NCI-H345 treated with DMSO at 0.1 percent for 48 hours (cell line): ENCODE measurements around the gene SLC25A47.
"Not testable (repeated sequence)": the region's sequence is repeated elsewhere in the genome, so short reads cannot be mapped to it uniquely, and the experiment has no call there.

Experiments
- DNase-seq: peaks from one replicate; lab custom pipeline; 2025; ENCODE audit not compliant: unreplicated experiment; lab: John Stamatoyannopoulos, UW

Gene SLC25A47

DNA sequence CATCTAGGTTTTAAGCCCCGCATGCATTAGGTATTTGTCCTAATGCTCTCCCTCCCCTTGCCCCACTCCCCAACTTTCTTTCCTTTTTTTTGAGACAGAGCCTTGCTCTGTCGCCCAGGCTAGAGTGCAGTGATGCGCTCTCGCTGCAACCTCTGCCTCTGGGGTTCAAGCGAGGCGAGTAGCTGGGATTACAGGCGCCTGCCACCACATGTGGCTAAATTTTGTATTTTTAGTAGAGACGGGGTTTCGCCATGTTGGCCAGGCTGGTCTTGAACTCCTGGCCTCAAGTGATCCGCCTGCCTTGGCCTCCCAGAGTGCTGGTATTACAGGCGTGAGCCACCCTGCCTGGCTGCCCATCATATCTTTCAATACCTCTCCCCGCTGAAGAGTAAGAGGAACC is 19.7 kb downstream of the SLC25A47 start:
- DNase-seq, result not testable (repeated sequence)

DNA sequence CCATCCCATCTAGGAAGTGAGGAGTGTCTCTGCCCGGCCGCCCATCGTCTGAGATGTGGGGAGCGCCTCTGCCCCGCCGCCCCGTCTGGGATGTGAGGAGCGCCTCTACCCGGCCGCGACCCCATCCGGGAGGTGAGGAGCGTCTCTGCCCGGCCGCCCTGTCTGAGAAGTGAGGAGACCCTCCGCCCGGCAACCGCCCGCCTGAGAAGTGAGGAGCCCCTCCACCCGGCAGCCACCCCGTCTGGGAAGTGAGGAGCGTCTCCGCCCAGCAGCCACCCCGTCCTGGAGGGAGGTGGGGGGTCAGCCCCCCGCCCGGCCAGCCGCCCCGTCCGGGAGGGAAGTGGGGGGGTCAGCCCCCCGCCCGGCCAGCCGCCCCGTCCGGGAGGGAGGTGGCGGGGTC is 21.5 kb downstream of the SLC25A47 start:
- DNase-seq, result not testable (repeated sequence)

GRCh38 chr14:100345711-100346110 is 22.6 kb downstream of the SLC25A47 start:
- DNase-seq, result no peak

GRCh38 chr14:100346306-100347091 is 23.4 kb downstream of the SLC25A47 start:
- no peak for DNase-seq

GRCh38 chr14:100348253-100348729 is 25.2 kb downstream of the SLC25A47 start:
- peak; percentile 74 for DNase-seq

DNA sequence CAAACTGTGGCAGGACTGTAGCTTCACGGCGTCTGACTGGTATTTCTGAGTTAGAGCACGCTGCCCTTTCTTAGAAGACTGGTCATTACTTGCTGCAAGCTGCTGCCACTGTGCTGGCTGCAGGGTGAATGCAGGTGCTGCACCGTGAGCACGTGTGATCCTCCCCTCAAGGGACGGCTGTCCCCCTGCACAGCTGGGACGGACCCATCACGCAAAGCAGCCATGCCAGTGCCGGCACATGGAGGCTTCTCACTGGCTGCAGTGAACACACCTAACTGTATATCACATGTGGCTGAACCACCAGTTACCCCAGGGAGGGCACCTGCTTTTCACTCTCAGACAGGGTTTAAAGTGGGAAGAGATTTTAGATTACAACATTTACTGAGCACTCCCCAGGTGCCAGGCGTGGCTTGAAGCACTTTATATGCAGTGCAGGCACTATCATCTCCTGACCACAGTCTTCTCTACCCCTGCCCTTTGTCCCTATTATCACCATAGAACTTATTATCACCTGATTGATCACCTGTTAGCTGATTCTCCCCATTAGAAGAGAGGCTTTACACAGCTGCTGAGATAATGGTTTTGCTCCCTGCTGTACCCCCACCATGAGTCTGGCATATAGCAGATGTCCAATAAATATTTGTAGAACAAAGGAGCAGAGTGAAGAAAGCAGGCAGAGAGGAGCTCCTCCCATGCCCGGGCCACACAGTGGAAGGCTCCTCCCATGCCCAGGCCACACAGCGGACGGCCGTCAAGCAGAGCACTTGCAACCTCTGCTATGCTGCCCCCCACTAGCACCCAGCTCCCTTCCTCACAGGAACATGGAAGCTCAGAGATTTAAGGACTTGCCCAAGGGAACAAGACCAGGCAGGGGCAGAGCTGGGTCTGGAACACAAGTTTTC is 25.9 kb downstream of the SLC25A47 start:
- peak; percentile 99 for DNase-seq

GRCh38 chr14:100350276-100350926 is 27.3 kb downstream of the SLC25A47 start:
- DNase-seq, result no peak

GRCh38 chr14:100350986-100351385 is 27.8 kb downstream of the SLC25A47 start:
- no peak for DNase-seq

- DNase-seq, result no peak
Observed at GRCh38 chr14:100358396-100358795, 35.3 kb downstream of the SLC25A47 start.

DNA sequence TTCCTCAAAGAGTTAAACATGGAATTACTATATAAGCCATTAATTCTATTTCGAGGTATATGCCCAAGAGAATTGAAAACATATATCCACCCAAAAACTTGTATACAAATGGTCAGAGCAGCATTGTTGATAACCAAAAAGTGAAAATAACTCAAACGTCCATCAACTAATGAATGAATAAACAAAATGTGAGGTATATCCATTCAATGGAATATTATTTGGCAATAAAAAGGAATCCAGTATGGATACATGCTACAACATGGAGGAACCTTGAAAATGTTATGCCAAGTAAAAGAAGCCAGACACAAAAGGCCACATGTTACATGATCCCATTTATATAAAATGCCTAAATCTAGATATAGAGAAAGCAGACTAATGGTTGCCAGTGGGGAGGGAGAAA is 36.0 kb downstream of the SLC25A47 start:
- no peak for DNase-seq

DNA sequence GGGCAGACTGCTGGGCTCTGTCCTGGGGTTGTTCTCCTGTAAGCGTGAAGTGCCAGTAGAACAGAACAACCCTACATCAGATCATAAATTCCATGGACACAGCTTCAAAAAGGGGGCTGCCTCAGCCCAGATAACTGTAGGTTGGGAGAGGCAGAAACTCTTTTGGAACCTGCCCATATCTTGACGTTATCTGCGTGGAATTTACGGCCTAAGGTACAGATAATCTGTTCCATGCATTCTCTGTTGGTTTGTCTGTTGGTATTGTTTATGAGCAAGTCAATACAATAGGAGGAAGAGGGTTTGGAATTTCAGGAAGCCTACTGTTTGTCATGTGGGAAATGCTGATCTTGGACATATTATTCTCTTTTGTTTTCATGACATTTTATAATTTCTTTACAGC is 36.7 kb downstream of the SLC25A47 start:
- DNase-seq, result no peak

- DNase-seq, result no peak
Observed at GRCh38 chr14:100361626-100362025, 38.5 kb downstream of the SLC25A47 start.

DNA sequence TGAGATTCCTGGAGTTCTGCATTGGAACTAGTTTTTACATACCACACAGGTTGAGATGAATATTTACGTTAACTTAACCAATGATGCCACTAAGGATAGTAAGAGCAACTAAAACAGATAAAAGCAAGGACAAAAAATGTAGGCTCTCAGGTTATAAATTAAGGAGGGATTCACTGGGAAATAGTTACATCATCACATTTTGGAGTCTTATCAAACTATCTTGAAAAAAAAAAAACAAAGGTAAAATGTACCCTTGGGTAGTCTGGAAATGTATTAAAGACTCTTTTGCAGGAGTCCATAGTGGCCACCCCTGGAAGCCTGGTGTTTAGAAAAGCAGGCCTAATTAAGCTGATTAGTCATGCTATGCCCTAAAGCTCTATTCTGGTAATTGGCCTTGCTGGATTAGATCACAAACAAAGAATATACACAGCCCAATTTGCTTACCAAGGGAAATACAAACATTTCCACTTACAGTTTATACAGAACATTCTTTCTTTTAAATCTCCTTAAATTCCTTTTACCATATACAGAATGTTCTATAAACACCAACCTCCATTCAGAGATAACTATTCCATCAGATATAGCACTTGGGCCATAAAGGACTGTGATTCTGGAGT is 39.3 kb downstream of the SLC25A47 start:
- no peak for DNase-seq

DNA sequence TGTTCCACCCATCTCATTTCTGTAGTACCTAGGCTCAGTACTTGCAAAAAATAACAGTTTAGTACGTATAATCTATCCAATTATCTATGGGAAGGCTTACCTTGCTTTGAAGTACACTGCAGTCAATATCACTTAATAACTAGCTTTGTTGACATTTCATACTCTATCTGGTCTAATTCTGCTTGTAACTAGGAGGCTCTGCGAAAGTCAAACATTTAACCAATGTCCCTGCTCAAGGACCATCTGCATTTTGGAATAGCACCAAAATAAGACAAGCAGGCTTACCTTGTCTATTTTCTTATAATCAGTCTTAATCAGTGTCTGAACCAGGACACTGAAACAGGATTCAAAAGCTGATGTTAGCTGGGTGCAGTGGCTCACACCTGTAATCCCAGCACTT is 39.9 kb downstream of the SLC25A47 start:
- DNase-seq, result no peak

DNA sequence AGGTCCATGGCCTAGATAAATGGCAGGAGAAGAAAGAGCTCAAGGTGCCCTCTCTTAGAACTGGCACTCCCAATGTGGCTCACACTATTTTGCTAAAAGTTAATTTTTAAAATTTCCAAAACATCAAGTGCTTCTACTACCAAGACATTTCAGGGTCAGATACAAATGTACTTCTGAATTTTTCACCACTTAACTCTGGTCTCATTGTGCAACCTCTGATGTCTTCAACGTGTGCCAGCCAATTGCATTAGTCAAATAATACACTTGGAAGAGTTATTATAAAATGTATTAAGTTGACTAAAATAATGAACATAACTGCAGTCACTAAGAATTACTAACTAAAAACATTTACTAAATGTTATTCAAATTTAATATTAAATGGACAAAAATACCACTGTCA is 41.3 kb downstream of the SLC25A47 start:
- DNase-seq, result no peak

- no peak for DNase-seq
Observed at GRCh38 chr14:100365741-100366140, 42.6 kb downstream of the SLC25A47 start.

GRCh38 chr14:100369019-100369418 is 45.9 kb downstream of the SLC25A47 start:
- no peak for DNase-seq

DNA sequence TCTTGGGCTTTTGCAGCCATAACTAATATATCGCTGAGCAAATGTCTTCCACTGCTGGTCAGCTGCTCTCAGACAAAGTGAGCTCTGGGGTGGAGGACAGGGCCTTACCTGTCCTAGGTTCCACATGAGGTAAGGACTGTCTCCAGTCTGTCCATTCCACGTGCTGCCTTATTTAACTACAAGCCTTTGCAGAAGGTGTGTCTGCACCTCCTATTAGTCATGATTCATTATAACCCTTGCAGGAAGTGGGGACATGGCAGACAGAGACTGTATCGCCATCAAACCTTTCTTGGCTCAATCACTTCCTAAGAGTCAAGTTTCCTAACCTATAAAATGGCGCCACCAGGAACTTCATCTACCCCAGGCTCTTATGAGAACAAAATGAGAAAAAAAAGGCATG is 46.9 kb downstream of the SLC25A47 start:
- no peak for DNase-seq

DNA sequence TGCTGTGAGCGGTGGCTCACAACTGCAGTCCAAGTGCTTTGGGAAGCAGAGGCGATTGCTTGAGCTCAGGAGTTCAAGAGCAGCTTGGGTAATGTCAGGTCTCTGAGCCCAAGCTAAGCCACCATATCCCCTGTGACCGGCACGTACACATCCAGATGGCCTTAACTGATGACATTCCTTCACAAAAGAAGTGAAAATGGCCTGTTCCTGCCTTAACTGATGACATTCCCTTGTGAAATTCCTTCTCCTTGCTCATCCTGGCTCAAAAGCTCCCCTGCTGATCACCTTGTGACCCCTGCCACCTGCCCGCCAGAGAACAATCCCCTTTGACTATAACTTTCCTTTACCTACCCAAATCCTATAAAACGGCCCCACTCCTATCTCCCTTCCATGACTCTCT is 48.6 kb downstream of the SLC25A47 start:
- DNase-seq, result no peak

GRCh38 chr14:100372357-100373048 is 49.4 kb downstream of the SLC25A47 start:
- no peak for DNase-seq
